ENCODE measurements around the gene MFGE8.

Gene MFGE8

DNA sequence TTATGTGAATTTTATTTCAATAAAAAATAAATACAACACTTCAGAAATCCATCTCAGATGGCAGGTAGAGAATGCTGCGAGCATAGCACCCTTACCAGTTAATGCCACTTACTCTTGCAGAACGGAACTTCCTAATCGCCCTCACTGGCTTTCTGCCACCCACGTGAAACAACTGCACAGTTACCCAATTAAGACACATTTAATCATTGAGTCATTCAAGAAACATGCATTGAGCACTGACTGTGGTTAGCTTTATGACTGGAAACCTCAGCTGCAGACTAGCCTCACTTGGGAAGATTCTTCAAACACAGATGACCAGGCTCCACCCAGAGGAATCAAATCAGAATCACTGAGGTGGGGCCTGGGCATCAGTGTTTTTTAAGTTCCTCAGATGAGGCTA lies 5.6 kb upstream of the MFGE8 start:
- ChIA-PET CTCF (interaction anchor here (1.0 to 1.5 kb wide), 2 partner anchors 14 to 102 kb away, joined by 4 read pairs; no protein-coding TSS in a partner anchor), POLR2A (ENCODE audit: low non-redundant PET) (no interaction called here)
- H3K27ac ChIP-seq = peak overlapping the region; percentile 80
- TF ChIP-seq, protein P1, sequence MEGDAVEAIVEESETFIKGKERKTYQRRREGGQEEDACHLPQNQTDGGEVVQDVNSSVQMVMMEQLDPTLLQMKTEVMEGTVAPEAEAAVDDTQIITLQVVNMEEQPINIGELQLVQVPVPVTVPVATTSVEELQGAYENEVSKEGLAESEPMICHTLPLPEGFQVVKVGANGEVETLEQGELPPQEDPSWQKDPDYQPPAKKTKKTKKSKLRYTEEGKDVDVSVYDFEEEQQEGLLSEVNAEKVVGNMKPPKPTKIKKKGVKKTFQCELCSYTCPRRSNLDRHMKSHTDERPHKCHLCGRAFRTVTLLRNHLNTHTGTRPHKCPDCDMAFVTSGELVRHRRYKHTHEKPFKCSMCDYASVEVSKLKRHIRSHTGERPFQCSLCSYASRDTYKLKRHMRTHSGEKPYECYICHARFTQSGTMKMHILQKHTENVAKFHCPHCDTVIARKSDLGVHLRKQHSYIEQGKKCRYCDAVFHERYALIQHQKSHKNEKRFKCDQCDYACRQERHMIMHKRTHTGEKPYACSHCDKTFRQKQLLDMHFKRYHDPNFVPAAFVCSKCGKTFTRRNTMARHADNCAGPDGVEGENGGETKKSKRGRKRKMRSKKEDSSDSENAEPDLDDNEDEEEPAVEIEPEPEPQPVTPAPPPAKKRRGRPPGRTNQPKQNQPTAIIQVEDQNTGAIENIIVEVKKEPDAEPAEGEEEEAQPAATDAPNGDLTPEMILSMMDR (conservative IDR thresholded peaks at IDR 0.05; ENCODE audit: low read depth) = no peak
- DNase-seq (ENCODE audit: low spot score) = peak; percentile 90

DNA sequence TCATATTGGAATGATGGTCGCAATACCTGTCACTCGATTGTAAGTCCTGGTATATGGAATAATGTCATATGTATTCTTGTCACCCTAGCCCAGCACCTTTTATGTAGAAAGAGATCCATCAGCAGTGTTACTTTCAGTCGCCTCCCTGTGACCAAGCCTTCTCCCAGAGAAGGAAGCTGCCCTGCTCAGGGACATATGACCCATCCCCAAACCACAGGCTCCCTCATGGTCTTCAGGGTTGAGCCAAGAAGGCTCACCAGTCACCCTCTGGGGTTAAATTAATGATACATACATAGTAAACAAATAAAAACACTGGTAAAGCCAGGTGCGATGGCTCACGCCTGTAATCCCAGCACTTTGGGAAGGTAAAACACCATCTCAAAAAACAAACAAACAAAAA lies 4.6 kb upstream of the MFGE8 start:
- no peak for DNase-seq (ENCODE audit: low spot score)
- POLR2A ChIA-PET (ENCODE audit: low non-redundant PET) = no interaction called here
- TF ChIP-seq, protein P1 (conservative IDR thresholded peaks at IDR 0.05; ENCODE audit: low read depth) = no peak
- CTCF ChIA-PET = interaction anchor here (1.0 kb wide), 1 partner anchor 103 kb away, joined by 4 read pairs; no protein-coding TSS in a partner anchor
- H3K27ac ChIP-seq = no peak overlapping the region

DNA sequence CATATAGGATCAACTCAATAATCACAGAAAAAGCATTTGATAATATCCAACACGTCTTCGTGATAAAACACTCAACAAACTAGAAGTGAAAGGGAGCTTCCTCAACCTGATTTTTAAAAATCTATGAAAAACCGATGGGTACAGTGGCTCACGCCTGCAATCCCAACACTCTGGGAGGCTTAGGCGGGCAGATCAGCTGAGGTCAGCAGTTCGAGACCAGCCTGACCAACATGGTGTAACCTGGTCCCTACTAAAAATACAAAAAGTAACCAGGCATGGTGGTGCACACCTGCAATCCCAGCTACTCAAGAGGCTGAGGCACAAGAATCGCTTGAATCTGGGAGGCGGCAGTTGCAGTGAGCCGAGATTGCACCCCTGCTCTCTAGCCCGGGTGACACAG lies 2.2 kb upstream of the MFGE8 start:
- POLR2A ChIA-PET (ENCODE audit: low non-redundant PET) = no interaction called here
- H3K27ac ChIP-seq = peak overlapping the region; percentile 99
- DNase-seq (ENCODE audit: low spot score) = no peak
- CTCF ChIA-PET = interaction anchor here (0.6 kb wide), 1 partner anchor 10 kb away, joined by 3 read pairs; no protein-coding TSS in a partner anchor
- TF ChIP-seq, protein P1 (conservative IDR thresholded peaks at IDR 0.05; ENCODE audit: low read depth) = no peak

DNA sequence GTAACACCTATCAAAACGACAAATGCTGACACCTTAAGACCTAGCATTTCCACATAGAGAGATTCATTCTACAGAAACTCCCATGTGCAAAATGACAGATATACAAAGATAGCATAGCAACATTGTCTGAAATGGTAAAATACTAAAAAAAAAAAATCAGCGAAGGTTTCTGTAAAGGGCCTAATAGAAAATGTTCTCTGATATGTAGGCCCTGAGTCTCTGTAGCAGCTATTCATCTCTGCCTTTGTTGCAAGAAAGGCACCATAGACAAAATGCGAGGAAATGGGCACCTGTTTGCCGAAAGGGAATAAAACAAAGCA lies 631 bp upstream of the MFGE8 start:
- TF ChIP-seq, protein P1 (conservative IDR thresholded peaks at IDR 0.05; ENCODE audit: low read depth) = no peak
- ChIA-PET CTCF (interaction anchor here (0.6 kb wide), 1 partner anchor 1372 kb away, joined by 3 read pairs; no protein-coding TSS in a partner anchor), POLR2A (ENCODE audit: low non-redundant PET) (no interaction called here)
- peak overlapping the region; percentile 99 for H3K27ac ChIP-seq
- no peak for DNase-seq (ENCODE audit: low spot score)

DNA sequence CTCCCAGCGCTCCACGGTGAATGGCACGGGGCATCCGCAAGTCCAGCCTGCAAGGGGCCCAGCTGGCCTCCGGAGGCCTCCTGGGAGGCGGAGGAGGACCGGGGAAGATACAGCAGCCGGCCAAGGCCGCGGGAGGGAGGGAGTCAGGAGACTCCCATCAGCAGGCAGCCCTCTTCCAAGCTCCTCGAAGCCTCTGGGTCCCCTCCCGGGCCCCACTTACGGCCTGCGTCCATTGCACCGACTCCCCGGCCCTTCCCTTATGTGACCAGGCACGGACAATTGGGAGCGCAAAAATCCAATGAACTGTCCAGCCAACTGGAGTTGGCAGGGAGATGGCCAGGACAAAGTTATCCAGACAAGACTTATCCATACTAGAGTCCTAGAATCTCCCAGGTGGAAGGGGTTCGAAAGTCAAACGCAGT lies 668 bp downstream of the MFGE8 start:
- CTCF ChIA-PET = interaction anchor here (0.6 to 1.1 kb wide), 4 partner anchors 9 to 265 kb away, joined by 3 to 6 read pairs (median 4); no protein-coding TSS in a partner anchor
- H3K27ac ChIP-seq = peak overlapping the region; percentile 99
- no peak for DNase-seq (ENCODE audit: low spot score)
- POLR2A ChIA-PET (ENCODE audit: low non-redundant PET) = no interaction called here
- TF ChIP-seq, protein P1 (conservative IDR thresholded peaks at IDR 0.05; ENCODE audit: low read depth) = no peak

DNA sequence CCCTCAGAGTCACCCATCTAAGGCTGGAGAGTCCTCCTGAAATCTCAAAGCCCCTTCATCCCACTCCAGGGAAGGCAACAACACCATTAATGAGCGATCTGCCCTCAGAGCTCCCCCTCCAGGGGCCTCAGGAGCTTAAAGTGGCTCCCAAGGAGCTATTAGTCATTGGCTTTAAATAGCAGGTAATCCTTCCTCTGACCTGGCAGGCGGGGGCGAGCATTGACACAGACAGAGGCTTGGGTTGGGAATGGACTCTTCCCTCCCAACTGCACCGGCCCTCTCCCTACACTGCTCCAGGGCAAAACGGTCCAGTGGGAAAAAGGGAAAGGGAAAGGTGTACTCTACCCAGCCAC lies 1.4 kb downstream of the MFGE8 start:
- peak overlapping the region; percentile 99 for H3K27ac ChIP-seq
- POLR2A ChIA-PET (ENCODE audit: low non-redundant PET) = no interaction called here
- peak; percentile 91 for DNase-seq (ENCODE audit: low spot score)
- TF ChIP-seq, protein P1 (conservative IDR thresholded peaks at IDR 0.05; ENCODE audit: low read depth) = 0 out of 2 replicates have a peak, but pooled peaks have one; percentile 19
- CTCF ChIA-PET = interaction anchor here (0.5 to 1.1 kb wide), 7 partner anchors 9 to 266 kb away, joined by 3 to 6 read pairs (median 3); no protein-coding TSS in a partner anchor

Data from RWPE1 (cell line).